Keratinocyte (primary cell): ENCODE measurements around the gene PLEKHA6. TPM values are rescaled to one million over a fixed set of nuclear protein-coding genes. Genes with fewer than 3 reads are reported as not detected.

ENCODE experiments used
- DNase-seq: peaks from one replicate; pipeline ENCODE4 v3.0.0-alpha.2; 2011; ENCODE audit warnings: low read depth, missing footprints, low spot score
- FAIRE-seq: peaks from 2 replicates; lab custom pipeline; 2011; peaks lifted over from hg19 to GRCh38; lab: Jason Lieb, UNC
- H2AFZ ChIP-seq: 2 replicates; pipeline ENCODE4 v1.6.0; 2012; ENCODE audit warnings: low read length, control low read depth, inconsistent platforms; ENCODE audit not compliant: control insufficient read depth
- H3K27ac ChIP-seq: 2 replicates; pipeline ENCODE4 v1.5.1; 2011; ENCODE audit warnings: low read length; ENCODE audit not compliant: control insufficient read depth, insufficient read depth
- H3K27me3 ChIP-seq: 3 replicates; pipeline ENCODE4 v1.6.0; 2011; ENCODE audit warnings: low read length; ENCODE audit not compliant: control insufficient read depth, insufficient read depth; ENCODE audit errors: extremely low read depth
- H3K36me3 ChIP-seq, 2 experiments: 2 replicates in 1 of 2; 3 replicates in 1 of 2; pipeline ENCODE4 v1.5.1; 2011; ENCODE audit warnings: low read length in 2 of 2, mild to moderate bottlenecking in 1 of 2; ENCODE audit not compliant: control insufficient read depth in 2 of 2, insufficient read depth in 2 of 2; ENCODE audit errors: extremely low read depth in 1 of 2
- H3K4me1 ChIP-seq: 3 replicates; pipeline ENCODE4 v1.5.1; 2011; ENCODE audit warnings: low read length; ENCODE audit not compliant: control insufficient read depth, insufficient read depth; ENCODE audit errors: extremely low read depth
- H3K4me2 ChIP-seq: 3 replicates; pipeline ENCODE4 v1.6.0; 2011; ENCODE audit warnings: low read depth, low read length; ENCODE audit not compliant: control insufficient read depth, insufficient read depth; ENCODE audit errors: extremely low read depth
- H3K4me3 ChIP-seq, 3 experiments: fragments of 200-600 bp in 1 of 3; sonication (generic) in 1 of 3; 2 replicates in 2 of 3; 3 replicates in 1 of 3; pipeline ENCODE4 v1.5.1; 2011 to 2016; ENCODE audit warnings: low read length in 3 of 3, mild to moderate bottlenecking in 3 of 3, control low read depth in 2 of 3, inconsistent platforms in 1 of 3, low read depth in 1 of 3, mixed read lengths in 1 of 3, mixed run types in 1 of 3, moderate library complexity in 1 of 3; ENCODE audit not compliant: control insufficient read depth in 2 of 3, insufficient read depth in 2 of 3; ENCODE audit errors: extremely low read depth in 1 of 3
- H3K79me2 ChIP-seq: 2 replicates; pipeline ENCODE4 v1.6.0; 2012; ENCODE audit warnings: low read length; ENCODE audit not compliant: control insufficient read depth, insufficient read depth
- H3K9ac ChIP-seq: 3 replicates; pipeline ENCODE4 v1.6.0; 2011; ENCODE audit warnings: low read length; ENCODE audit not compliant: control insufficient read depth, insufficient read depth; ENCODE audit errors: extremely low read depth
- H3K9me1 ChIP-seq: 3 replicates; pipeline ENCODE4 v1.6.0; 2011; ENCODE audit warnings: low read length; ENCODE audit not compliant: control insufficient read depth, insufficient read depth; ENCODE audit errors: extremely low read depth
- H3K9me3 ChIP-seq: 2 replicates; pipeline ENCODE4 v1.5.1; 2012; ENCODE audit warnings: low read depth, low read length; ENCODE audit not compliant: control insufficient read depth
- H4K20me1 ChIP-seq: 3 replicates; pipeline ENCODE4 v1.6.0; 2011; ENCODE audit warnings: low read length; ENCODE audit not compliant: control insufficient read depth, insufficient read depth; ENCODE audit errors: extremely low read depth
- CTCF ChIP-seq, 3 experiments: IDR thresholded peaks in 1 of 3; conservative IDR thresholded peaks in 1 of 3; optimal IDR thresholded peaks in 1 of 3; 2 replicates in 2 of 3; 3 replicates in 1 of 3; pipeline versions ENCODE3 to v1.5.1; 2011; ENCODE audit warnings: low read length in 3 of 3, mild to moderate bottlenecking in 3 of 3, moderate library complexity in 2 of 3, control low read depth in 1 of 3, inconsistent platforms in 1 of 3; ENCODE audit not compliant: insufficient read depth in 2 of 3; ENCODE audit errors: extremely low read depth in 1 of 3
- EZH2 ChIP-seq: IDR thresholded peaks from one replicate; pipeline ENCODE4 v1.6.1; 2012; ENCODE audit warnings: inconsistent platforms, mild to moderate bottlenecking, low read length, moderate library complexity
- dilution Hi-C: fragments of 300-500 bp; cut with MboI; formaldehyde crosslinking; loops from one replicate; pipeline ENCODE4 v1.7.0; 2020; ENCODE audit warnings: low sequenced_read_pairs; ENCODE audit not compliant: extremely low pct_ligation_motif_present
- polyA plus RNA-seq, 5 experiments: library from polyadenylated mRNA; depleted of rRNA in 3 of 5; stranded (reverse) in 3 of 5; stranded (forward) in 1 of 5; unstranded in 1 of 5; fragments of >200 nt; gene quantifications; 1 replicate in 1 of 5; 2 replicates in 3 of 5; 3 replicates in 1 of 5; pipeline versions ENCODE4 v1.2.1 to v1.2.3, GENCODE V29; 2011 to 2012; ENCODE audit warnings: missing spikeins in 2 of 5, low read depth in 1 of 5, low replicate concordance in 1 of 5

Gene PLEKHA6
- polyA plus RNA-seq, 1 donor (not counting 4 experiments of a cell fraction or from before 2014, with no cell fraction given), result 1.5 TPM

- no peak for DNase-seq
- Histone ChIP-seq H3K4me2 (no peak overlapping the region), H4K20me1 (no peaks in the 10 kb centered on the region), H3K9me3 (no peaks in the 10 kb centered on the region), H3K79me2 (no peaks in the 10 kb centered on the region), H3K27ac (no peak overlapping the region), H3K27me3 (no peaks in the 10 kb centered on the region), H3K36me3 (peaks cover 0 to 3% of the 10 kb centered on the region in 2 experiments), H3K4me3 (no peak overlapping the region), H3K9ac (no peak overlapping the region), H3K9me1 (no peaks in the 10 kb centered on the region), H3K4me1 (peaks cover 18% of the 10 kb centered on the region), H2AFZ (no peak overlapping the region)
- no peak for TF ChIP-seq CTCF (optimal IDR thresholded peaks at IDR 0.05 in 1 of 3, IDR thresholded peaks at IDR 0.05 in 1 of 3, conservative IDR thresholded peaks at IDR 0.05 in 1 of 3; ENCODE audit: extremely low read depth in 1 of 3, insufficient read depth in 2 of 3, low read length in 3 of 3)
- TF ChIP-seq EZH2, result no peak
- FAIRE-seq, result no peak
- dilution Hi-C loops, result no loop called here
These were observed 137.0 kb downstream of the PLEKHA6 start for GRCh38 chr1:204222764-204223055.

- no peaks in the 10 kb centered on the region for H4K20me1 ChIP-seq
- FAIRE-seq, result no peak
- no peak overlapping the region for H2AFZ ChIP-seq
- H3K9ac ChIP-seq, result no peak overlapping the region
- no peak overlapping the region for H3K27ac ChIP-seq
- H3K4me1 ChIP-seq, result peaks cover 18% of the 10 kb centered on the region
- H3K79me2 ChIP-seq, result no peaks in the 10 kb centered on the region
- peaks cover 0 to 3% of the 10 kb centered on the region in 2 experiments for H3K36me3 ChIP-seq
- DNase-seq, result no peak
- H3K9me1 ChIP-seq, result no peaks in the 10 kb centered on the region
- H3K4me3 ChIP-seq, result no peak overlapping the region
- dilution Hi-C loops, result no loop called here
- TF ChIP-seq EZH2, result no peak
- TF ChIP-seq CTCF (optimal IDR thresholded peaks at IDR 0.05 in 1 of 3, IDR thresholded peaks at IDR 0.05 in 1 of 3, conservative IDR thresholded peaks at IDR 0.05 in 1 of 3; ENCODE audit: extremely low read depth in 1 of 3, insufficient read depth in 2 of 3, low read length in 3 of 3), result no peak
- H3K4me2 ChIP-seq, result no peak overlapping the region
- H3K9me3 ChIP-seq, result no peaks in the 10 kb centered on the region
- no peaks in the 10 kb centered on the region for H3K27me3 ChIP-seq
These were observed 137.5 kb downstream of the PLEKHA6 start for GRCh38 chr1:204222006-204222763.
